ENCODE results near the gene PTPRJ. TPM values are rescaled to one million over a fixed set of nuclear protein-coding genes. Genes with fewer than 3 reads are reported as not detected.

PTPRJ gene
- total and polyA plus RNA-seq, 9 of the 15 experiments (the other 6 are each of a cell fraction or from before 2014, with no cell fraction given), result 0.56 to 10.7 (median 4.8) TPM

DNA sequence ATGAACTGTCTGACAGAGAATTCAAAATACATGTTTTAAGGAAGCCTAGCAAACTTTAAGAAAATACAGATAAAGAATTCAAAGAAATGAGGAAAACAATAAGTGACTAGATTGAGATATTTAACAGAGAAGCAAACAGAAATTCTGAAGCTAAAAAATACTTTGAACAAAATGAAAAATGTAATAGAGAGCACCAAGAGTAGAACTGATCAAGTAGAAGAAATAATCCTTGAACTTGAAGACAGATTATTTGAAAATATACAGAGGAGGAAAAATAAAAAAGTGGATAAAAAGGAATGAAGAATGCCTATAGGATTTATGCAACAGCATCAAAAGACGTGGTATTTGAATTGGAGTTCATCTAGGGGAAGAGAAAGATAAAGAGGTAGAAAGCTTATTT is 134.4 kb downstream of the PTPRJ start (continued):
- TF ChIP-seq CHD7 (IDR thresholded peaks at IDR 0.05; ENCODE audit: low read depth, low read length) (no peak), HOXB6 (CRISPR knock-in tag; IDR thresholded peaks at IDR 0.05; ENCODE audit: borderline replicate concordance) (no peak), YBX1 (IDR thresholded peaks at IDR 0.05) (no peak), SNIP1 (IDR thresholded peaks at IDR 0.05; ENCODE audit: low read depth) (no peak), RAD21 (CRISPR knock-in tag; conservative IDR thresholded peaks at IDR 0.05 in 1 of 2, IDR thresholded peaks at IDR 0.05 in 1 of 2) (no peak), GATAD2A (IDR thresholded peaks at IDR 0.05) (no peak), CHD4 (IDR thresholded peaks at IDR 0.05; ENCODE audit: insufficient read depth, insufficient replicate concordance, low read depth, low read length, poor library complexity, severe bottlenecking) (no peak), MNT (conservative IDR thresholded peaks at IDR 0.05) (no peak), CBX3 (IDR thresholded peaks at IDR 0.05; ENCODE audit: borderline replicate concordance in 1 of 2, low read length in 2 of 2) (peak in 1 of 2 experiments; percentile 75; a peak in 1 of 3 replicates), NFRKB (IDR thresholded peaks at IDR 0.05; ENCODE audit: low read depth) (no peak), ZNF507 (tag; conservative IDR thresholded peaks at IDR 0.05) (no peak)
- TF ChIP-seq, protein P1, sequence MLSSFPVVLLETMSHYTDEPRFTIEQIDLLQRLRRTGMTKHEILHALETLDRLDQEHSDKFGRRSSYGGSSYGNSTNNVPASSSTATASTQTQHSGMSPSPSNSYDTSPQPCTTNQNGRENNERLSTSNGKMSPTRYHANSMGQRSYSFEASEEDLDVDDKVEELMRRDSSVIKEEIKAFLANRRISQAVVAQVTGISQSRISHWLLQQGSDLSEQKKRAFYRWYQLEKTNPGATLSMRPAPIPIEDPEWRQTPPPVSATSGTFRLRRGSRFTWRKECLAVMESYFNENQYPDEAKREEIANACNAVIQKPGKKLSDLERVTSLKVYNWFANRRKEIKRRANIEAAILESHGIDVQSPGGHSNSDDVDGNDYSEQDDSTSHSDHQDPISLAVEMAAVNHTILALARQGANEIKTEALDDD (IDR thresholded peaks at IDR 0.05), result no peak
- TF ChIP-seq, protein P2, sequence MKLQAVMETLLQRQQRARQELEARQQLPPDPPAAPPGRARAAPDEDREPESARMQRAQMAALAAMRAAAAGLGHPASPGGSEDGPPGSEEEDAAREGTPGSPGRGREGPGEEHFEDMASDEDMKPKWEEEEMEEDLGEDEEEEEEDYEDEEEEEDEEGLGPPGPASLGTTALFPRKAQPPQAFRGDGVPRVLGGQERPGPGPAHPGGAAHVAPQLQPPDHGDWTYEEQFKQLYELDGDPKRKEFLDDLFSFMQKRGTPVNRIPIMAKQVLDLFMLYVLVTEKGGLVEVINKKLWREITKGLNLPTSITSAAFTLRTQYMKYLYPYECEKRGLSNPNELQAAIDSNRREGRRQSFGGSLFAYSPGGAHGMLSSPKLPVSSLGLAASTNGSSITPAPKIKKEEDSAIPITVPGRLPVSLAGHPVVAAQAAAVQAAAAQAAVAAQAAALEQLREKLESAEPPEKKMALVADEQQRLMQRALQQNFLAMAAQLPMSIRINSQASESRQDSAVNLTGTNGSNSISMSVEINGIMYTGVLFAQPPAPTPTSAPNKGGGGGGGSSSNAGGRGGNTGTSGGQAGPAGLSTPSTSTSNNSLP (IDR thresholded peaks at IDR 0.05; ENCODE audit: borderline replicate concordance, low read depth, low read length), result no peak

All from K562 (cell line).